Islet precursor cell (in vitro differentiated cells): ENCODE data around the gene CFAP54.

Experiments
- DNase-seq: peaks from one replicate; pipeline ENCODE4 v3.0.0-alpha.2; 2018

CFAP54 gene

DNA sequence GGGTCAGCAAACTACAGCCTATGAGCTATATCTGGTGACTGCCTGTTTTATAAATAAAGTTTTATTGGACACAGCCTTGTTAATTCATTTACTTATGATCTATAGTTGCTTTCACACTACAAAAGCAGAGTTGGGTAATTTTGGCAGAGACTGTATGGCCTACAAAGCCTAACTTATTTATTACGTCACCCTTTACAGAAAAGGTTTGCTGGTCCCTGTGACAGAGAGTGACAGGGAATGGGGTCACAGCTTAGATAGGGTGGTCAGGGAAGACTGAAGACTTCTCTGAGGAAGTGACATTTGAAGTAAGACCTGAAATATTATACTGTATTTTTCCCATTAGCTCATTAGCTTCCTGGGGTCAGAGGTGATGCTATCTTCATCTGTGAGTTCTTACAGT is 342.0 kb downstream of the CFAP54 start:
- DNase-seq = no peak

DNA sequence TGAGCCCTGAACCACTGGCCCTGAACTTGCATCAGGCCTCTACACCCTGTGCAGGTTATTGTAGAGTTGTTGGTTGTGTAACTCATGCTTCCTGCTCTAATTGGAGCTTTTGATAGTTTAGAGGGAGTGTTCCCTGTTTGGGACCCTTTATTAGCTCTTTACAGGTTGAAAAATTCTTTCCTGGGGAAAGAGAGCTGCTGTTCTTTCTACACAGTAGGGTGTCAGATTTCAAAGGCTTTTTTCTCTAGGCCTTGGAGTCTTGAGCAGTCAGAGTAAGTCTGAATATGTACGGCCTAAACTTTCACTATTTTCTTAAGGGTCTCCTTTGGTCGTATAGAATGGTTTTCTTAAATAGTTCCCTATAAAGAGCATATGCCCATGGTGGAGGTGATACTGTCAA is 356.9 kb downstream of the CFAP54 start:
- no peak for DNase-seq

DNA sequence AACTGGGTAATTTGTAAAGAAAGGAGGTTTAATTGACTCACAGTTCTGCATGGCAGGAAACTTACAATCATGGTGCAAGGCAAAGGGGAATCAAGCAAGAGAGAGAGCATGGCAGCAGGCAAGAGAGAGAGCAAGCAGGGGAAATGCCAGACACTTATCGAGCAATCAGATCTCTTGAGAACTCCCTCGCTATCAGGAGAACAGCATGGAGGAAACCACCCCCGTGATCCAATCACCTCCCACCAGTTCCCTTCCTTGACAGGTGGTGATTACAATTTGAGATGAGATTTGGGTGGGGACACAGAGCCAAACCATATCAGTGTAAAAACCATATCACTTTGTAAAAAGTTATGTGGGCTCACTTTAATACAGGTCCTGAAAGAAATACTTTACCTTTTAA is 361.3 kb downstream of the CFAP54 start:
- no peak for DNase-seq

- DNase-seq = no peak
These were observed 368.8 kb downstream of the CFAP54 start for GRCh38 chr12:96858162-96858561.

DNA sequence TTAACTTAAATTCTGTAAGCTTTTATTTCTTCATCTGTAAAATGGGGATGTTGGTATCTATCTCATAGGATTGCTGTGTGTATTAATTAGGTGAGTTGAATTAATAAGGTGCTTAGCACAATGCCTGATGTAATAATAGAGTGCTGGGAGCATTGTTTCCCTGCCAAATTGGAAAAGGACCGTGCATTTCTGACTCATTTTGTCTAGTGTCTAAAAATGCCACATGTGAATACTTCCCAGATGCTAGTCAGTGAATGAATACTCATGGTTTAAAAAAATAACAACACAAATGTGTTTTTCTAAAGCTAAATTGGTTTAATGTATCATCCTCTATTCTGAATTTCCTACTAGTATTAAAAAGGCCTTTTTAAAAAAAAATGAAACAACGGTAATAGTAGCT is 372.3 kb downstream of the CFAP54 start:
- no peak for DNase-seq

- DNase-seq = peak; percentile 65
These were observed 372.9 kb downstream of the CFAP54 start for GRCh38 chr12:96862326-96862725.

DNA sequence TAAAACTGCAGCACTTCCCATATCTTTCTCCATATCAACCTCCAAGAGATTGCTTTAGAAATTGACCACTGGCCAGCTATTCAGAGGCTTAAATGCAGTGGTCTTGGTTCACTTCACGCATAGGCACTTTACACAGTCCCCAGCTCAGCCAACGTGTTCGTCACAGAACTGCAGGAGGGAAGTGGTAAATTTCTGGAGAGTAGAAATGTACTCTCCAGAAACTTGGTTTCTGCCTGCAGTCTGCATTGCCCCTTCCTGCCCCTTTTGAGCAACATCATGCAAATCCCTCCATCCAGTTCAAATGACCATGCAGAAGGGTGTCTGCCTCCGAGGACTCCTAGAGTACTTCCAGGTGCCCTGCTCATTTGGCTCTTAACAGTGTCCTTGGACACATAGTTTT is 375.0 kb downstream of the CFAP54 start:
- peak; percentile 60 for DNase-seq

GRCh38 chr12:96866801-96867590 is 377.6 kb downstream of the CFAP54 start:
- DNase-seq = no peak

GRCh38 chr12:96870946-96871345 is 381.6 kb downstream of the CFAP54 start:
- DNase-seq = no peak

GRCh38 chr12:96872961-96873360 is 383.6 kb downstream of the CFAP54 start:
- DNase-seq = no peak

- DNase-seq = no peak
These were observed 384.8 kb downstream of the CFAP54 start for GRCh38 chr12:96874211-96874610.

DNA sequence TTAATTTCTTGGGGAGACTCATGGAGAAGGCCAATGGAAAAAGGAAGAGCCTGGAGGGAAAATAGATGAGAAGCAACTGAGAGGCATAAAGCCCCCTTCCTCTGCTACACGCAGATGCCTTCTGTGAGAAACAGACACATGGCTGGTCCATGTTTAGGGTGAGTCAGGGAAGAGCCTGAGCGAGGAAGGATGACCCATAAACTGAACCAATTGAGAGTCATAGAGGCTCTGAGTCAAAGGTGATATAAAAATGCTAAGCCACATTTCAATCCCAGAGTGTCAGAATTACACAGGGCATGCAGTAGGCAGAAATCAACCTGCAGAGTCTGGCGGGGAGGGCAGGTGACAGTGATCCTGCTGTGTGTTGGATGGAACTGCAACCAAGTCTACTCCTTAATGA is 387.6 kb downstream of the CFAP54 start:
- DNase-seq = no peak

GRCh38 chr12:96878704-96879103 is 389.3 kb downstream of the CFAP54 start:
- no peak for DNase-seq

GRCh38 chr12:96879301-96879700 is 389.9 kb downstream of the CFAP54 start:
- no peak for DNase-seq

- DNase-seq = no peak
These were observed 390.8 kb downstream of the CFAP54 start for GRCh38 chr12:96880220-96880619.

GRCh38 chr12:96881608-96882007 is 392.2 kb downstream of the CFAP54 start:
- no peak for DNase-seq

DNA sequence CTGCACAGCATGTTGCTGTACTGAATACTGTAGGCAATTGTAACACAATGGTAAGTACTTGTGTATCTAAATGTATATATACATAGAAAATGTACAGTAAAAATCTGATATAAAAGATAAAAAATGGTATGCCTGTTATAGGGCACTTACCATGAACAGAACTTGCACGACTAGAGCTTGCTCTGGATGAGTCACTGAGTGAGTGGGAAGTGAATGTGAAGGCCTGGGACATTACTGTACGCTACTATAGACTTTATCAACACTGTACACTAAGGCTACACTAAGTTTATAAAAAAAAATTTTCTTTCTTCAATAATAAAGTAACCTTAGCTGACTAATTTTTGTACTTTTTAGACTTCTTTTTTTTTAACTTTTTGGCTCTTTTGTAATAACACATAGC is 393.5 kb downstream of the CFAP54 start:
- DNase-seq = no peak

DNA sequence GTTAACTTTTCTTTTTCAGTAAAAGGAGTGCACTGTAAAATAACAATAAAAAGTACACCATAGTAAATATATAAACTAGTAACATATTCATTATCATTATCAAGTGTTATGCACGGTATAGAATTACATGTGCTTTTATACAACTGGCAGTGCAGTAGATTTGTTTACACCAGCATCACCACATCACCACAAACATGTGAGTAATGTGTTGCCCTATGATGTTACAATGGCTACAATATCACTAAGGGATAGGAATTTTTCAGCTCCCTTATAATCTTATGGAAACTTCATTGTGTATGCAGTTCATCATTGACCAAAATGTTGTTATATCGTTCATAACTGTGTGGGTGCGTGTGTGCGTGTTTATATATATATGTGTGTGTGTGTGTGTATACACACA is 394.2 kb downstream of the CFAP54 start:
- no peak for DNase-seq

GRCh38 chr12:96886998-96887677 is 397.8 kb downstream of the CFAP54 start:
- peak; percentile 92 for DNase-seq

DNA sequence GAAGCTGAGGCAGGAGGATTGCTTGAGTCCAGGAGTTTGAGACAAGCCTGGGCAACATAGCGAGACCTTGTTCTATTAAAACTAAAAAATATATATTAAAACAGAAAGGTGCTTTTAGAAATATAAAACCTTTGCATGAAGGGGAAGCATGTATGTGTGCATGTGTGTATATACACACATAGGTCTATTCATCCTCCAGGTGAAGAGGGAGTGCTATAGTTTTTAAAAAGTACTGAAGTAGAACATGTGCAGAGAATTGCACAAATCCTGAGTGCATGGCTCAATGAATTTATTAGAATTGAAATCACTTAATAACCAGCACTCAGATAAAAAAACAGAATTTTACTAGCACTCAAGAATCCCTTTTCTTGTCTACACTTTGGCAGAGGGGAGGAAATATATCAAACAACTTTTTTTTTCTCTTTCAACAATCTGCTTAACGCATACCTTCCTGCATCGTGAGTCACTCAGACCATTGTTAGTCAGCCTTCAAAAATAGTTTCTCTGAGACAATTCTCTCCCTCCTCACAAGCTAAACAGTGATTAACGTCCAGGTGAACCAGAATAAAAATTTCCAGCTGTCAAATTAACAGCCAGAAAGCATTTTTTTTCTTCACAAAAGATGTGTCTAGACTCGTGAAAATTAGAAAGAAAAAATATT is 400.0 kb downstream of the CFAP54 start:
- no peak for DNase-seq

DNA sequence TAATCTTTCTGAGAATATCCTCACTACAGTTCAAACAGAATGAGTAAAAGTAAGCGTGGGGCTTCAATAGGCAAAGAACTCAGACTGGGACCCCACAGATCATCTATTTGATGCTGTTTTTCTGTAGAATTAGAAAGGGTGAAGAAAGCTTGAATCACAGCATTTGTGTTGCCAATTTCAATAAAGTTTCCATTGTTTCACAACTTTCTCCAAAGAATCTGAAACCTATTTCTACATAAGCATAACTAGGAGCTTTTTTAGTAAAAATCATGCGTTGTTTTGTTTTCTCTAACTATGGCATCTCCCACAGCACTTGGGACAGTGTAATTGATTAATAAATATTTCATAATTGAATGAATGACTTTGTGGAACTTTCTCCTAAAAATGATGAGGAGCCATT is 401.0 kb downstream of the CFAP54 start:
- DNase-seq = no peak

- no peak for DNase-seq
These were observed 402.7 kb downstream of the CFAP54 start for GRCh38 chr12:96892104-96892503.

- no peak for DNase-seq
These were observed 408.0 kb downstream of the CFAP54 start for GRCh38 chr12:96897421-96897820.

DNA sequence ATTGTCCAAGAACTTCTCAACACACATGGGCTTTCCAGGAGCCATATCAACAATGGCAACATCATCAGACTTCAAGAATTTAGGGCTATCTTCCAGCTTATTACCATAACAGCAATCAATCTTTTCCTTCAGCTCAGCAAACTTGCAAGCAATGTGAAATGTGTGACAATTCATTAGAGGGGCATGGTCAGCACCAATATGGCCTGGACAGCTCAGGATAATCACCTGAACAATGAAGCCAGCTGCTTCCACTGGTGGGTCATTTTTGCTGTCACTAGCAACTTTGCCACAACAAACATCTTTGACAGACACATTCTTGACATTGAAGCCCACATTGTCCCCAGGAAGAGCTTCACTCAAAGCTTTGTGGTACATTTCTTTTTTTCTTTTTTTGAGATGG is 411.8 kb downstream of the CFAP54 start:
- no peak for DNase-seq
